GM12878 (cell line): ENCODE results near the gene ACOT12. TPM values are rescaled to one million over a fixed set of nuclear protein-coding genes. Genes with fewer than 3 reads are reported as not detected.

Experiments used
- ATAC-seq: fragments of 200-7000 bp; cut with Tn5 transposase; 3 replicates; pipeline ENCODE4 v1.9.1; 2020; ENCODE audit warnings: mild to moderate bottlenecking, moderate library complexity
- BruUV-seq: library from RNA; stranded (reverse); fragments of 400-500 nt; replicated peaks from 2 replicates; lab custom pipeline; 2021; lab: Mats Ljungman, UMichigan
- CTCF ChIA-PET: fragments of 300-600 bp; sonication (Branson Sonifier 250); formaldehyde crosslinking; extraction: SDS; loops from one replicate; lab custom pipeline; 2021; ENCODE audit warnings: inconsistent platforms; lab: Yijun Ruan, JAX
- POLR2A ChIA-PET: fragments of 350-600 bp; formaldehyde crosslinking; extraction: SDS; loops from one replicate; lab custom pipeline; 2021; ENCODE audit warnings: inconsistent platforms; lab: Charles Lee
- RAD21 ChIA-PET: fragments of 300-600 bp; sonication (Branson Sonifier 250); formaldehyde crosslinking; loops from one replicate; lab custom pipeline; 2023; ENCODE audit warnings: antibody characterized with exemption; ENCODE audit not compliant: unreplicated experiment; lab: Charles Lee
- SMC1A ChIA-PET: fragments of 300-600 bp; sonication (Branson Sonifier 250); formaldehyde crosslinking; loops from one replicate; lab custom pipeline; 2023; ENCODE audit not compliant: unreplicated experiment, uncharacterized antibody; lab: Charles Lee
- DNase-seq: peaks from one replicate; pipeline ENCODE4 v3.0.0-alpha.2; 2011; ENCODE audit warnings: low read depth, low spot score
- FAIRE-seq: peaks from 3 replicates; lab custom pipeline; 2011; peaks lifted over from hg19 to GRCh38; lab: Jason Lieb, UNC
- H2AFZ ChIP-seq: 2 replicates; pipeline ENCODE4 v1.6.0; 2011; ENCODE audit warnings: low read depth, low read length, control low read depth; ENCODE audit not compliant: control insufficient read depth
- H3K27ac ChIP-seq: 2 replicates; pipeline ENCODE4 v1.5.1; 2011; ENCODE audit warnings: control low read depth; ENCODE audit not compliant: control insufficient read depth, insufficient read depth
- H3K27me3 ChIP-seq, 2 experiments: replicated peaks in 1 of 2; 2 replicates each; pipeline versions ENCODE4 v1.6.0 to v1.6.1; 2011; ENCODE audit warnings: low read length in 1 of 2; ENCODE audit not compliant: control insufficient read depth in 2 of 2, insufficient read depth in 2 of 2
- H3K36me3 ChIP-seq, 2 experiments: 2 replicates each; pipeline ENCODE4 v1.5.1; 2011; ENCODE audit warnings: low read length in 1 of 2; ENCODE audit not compliant: control insufficient read depth in 2 of 2, insufficient read depth in 2 of 2
- H3K4me1 ChIP-seq: 2 replicates; pipeline ENCODE4 v1.6.1; 2011; ENCODE audit warnings: mild to moderate bottlenecking, low read length, moderate library complexity, mixed read lengths; ENCODE audit not compliant: control insufficient read depth, insufficient read depth
- H3K4me2 ChIP-seq: 2 replicates; pipeline ENCODE4 v1.6.0; 2011; ENCODE audit warnings: control low read depth; ENCODE audit not compliant: control insufficient read depth, insufficient read depth
- H3K4me3 ChIP-seq: fragments of 200-600 bp; sonication (generic); 2 replicates; pipeline ENCODE4 v1.5.1; 2016
- H3K79me2 ChIP-seq: 2 replicates; pipeline ENCODE4 v1.6.0; 2011; ENCODE audit warnings: low read length; ENCODE audit not compliant: control insufficient read depth, insufficient read depth
- H3K9ac ChIP-seq: 2 replicates; pipeline ENCODE4 v1.8.0; 2011; ENCODE audit warnings: low read length, control low read depth, mixed read lengths; ENCODE audit not compliant: control insufficient read depth, insufficient read depth
- H3K9me3 ChIP-seq: replicated peaks from 3 replicates; pipeline ENCODE4 v1.5.1; 2011; ENCODE audit warnings: mild to moderate bottlenecking, low read length; ENCODE audit not compliant: control insufficient read depth, insufficient read depth
- H4K20me1 ChIP-seq: 2 replicates; pipeline ENCODE4 v1.6.0; 2011; ENCODE audit not compliant: control insufficient read depth, insufficient read depth
- BCL3 ChIP-seq: IDR thresholded peaks from 2 replicates; pipeline ENCODE4 v1.6.1; 2011; ENCODE audit warnings: borderline replicate concordance, low read depth, mild to moderate bottlenecking, moderate library complexity, low read length; ENCODE audit not compliant: insufficient read depth, poor library complexity, severe bottlenecking
- FOXK2 ChIP-seq: fragments of 450-650 bp; IDR thresholded peaks from 2 replicates; pipeline ENCODE4 v1.6.1; 2017; ENCODE audit warnings: mild to moderate bottlenecking, moderate library complexity
- GABPA ChIP-seq: IDR thresholded peaks from 2 replicates; pipeline ENCODE4 v1.6.1; 2014; ENCODE audit warnings: antibody characterized with exemption, low read depth, mild to moderate bottlenecking, inconsistent platforms
- HCFC1 ChIP-seq: fragments of 150-350 bp; IDR thresholded peaks from 2 replicates; pipeline ENCODE4 v1.6.1; 2014; ENCODE audit warnings: low read length
- HDGF ChIP-seq: fragments of 450-650 bp; IDR thresholded peaks from 2 replicates; pipeline ENCODE4 v1.6.1; 2016; ENCODE audit warnings: antibody characterized with exemption
- IRF5 ChIP-seq: fragments of 450-650 bp; IDR thresholded peaks from 2 replicates; pipeline ENCODE4 v1.6.1; 2017; ENCODE audit warnings: borderline replicate concordance
- MTA3 ChIP-seq: IDR thresholded peaks from 2 replicates; pipeline ENCODE4 v1.6.1; 2012; ENCODE audit warnings: low read length, inconsistent platforms, borderline replicate concordance
- TCF3 ChIP-seq: IDR thresholded peaks from 2 replicates; pipeline ENCODE4 v1.6.1; 2012; ENCODE audit warnings: low read depth, mild to moderate bottlenecking, low read length, borderline replicate concordance; ENCODE audit not compliant: insufficient read depth
- USF2 ChIP-seq: IDR thresholded peaks from 2 replicates; pipeline ENCODE4 v1.6.1; 2011; ENCODE audit warnings: low read depth, low read length, improper control_type of control experiment, borderline replicate concordance
- ZNF384 ChIP-seq: IDR thresholded peaks from 2 replicates; pipeline ENCODE4 v1.6.1; 2012; ENCODE audit warnings: low read depth, mild to moderate bottlenecking, low read length, improper control_type of control experiment, borderline replicate concordance
- ZSCAN29 ChIP-seq: fragments of 450-650 bp; IDR thresholded peaks from 2 replicates; pipeline ENCODE4 v1.6.1; 2017; ENCODE audit warnings: mild to moderate bottlenecking, moderate library complexity
- WGBS: methylation state at CpG from one replicate; pipeline ENCODE4 v1.1.6; 2016; ENCODE audit warnings: low lambda C conversion rate; ENCODE audit not compliant: insufficient replicate concordance, insufficient coverage; ENCODE audit errors: missing lambda C conversion rate; 5-methylcytosine and 5-hydroxymethylcytosine counted together
- in situ Hi-C: fragments of 300-500 bp; cut with MboI; formaldehyde crosslinking; loops from 9 replicates; pipeline ENCODE4 v1.14.3; 2018; ENCODE audit warnings: mixed read lengths
- intact Hi-C: fragments of 100-400 bp; cut with micrococcal nuclease; formaldehyde crosslinking; loops from one replicate; pipeline ENCODE4 v1.14.2; 2022; ENCODE audit not compliant: unreplicated experiment
- polyA plus RNA-seq, 11 experiments: library from polyadenylated mRNA; depleted of rRNA in 4 of 11; unstranded in 6 of 11; stranded (reverse) in 5 of 11; fragments of >200 nt; fragmentation: Nextera tagmentation in 4 of 11; fragmentation: Illumina TruSeq in 1 of 11; extraction: Ambion mirVana in 4 of 11; extraction: Trizol in 1 of 11; gene quantifications; 1 replicate in 1 of 11; 2 replicates in 10 of 11; pipeline versions ENCODE4 v1.2.1 to v1.2.3, GENCODE V29; 2011 to 2016; ENCODE audit warnings: inconsistent platforms in 2 of 11, missing spikeins in 2 of 11, low read depth in 1 of 11
- total RNA-seq, 4 experiments: library from RNA; depleted of rRNA in 3 of 4; stranded (reverse); fragments of >200 nt in 3 of 4; fragmentation: Illumina TruSeq in 1 of 4; extraction: Trizol in 1 of 4; gene quantifications; 2 replicates each; pipeline versions ENCODE4 v1.2.1 to v1.2.3, GENCODE V29; 2013 to 2021

The ACOT12 gene
- total and polyA plus RNA-seq, 10 of the 15 experiments (the other 5 are each of a cell fraction or from before 2014, with no cell fraction given) = 0.08 TPM; not detected in 9

- H3K4me3 ChIP-seq = no peak overlapping the region
- no peak overlapping the region for H2AFZ ChIP-seq
- no peaks in the 10 kb centered on the region for H4K20me1 ChIP-seq
- H3K9me3 ChIP-seq = no peaks in the 10 kb centered on the region; the same call in 2 of the 3 replicates
- no peaks in the 10 kb centered on the region for H3K4me1 ChIP-seq
- in situ Hi-C loops (no loop called here), intact Hi-C loops (no loop called here)
- ChIA-PET SMC1A (no interaction called here), POLR2A (no interaction called here), CTCF (no interaction called here), RAD21 (no interaction called here)
- H3K79me2 ChIP-seq = no peaks in the 10 kb centered on the region
- no peak overlapping the region for H3K9ac ChIP-seq
- no TSS peak for BruUV-seq
- no peak for TF ChIP-seq FOXK2
- TF ChIP-seq ZNF384 = no peak
- no peak for TF ChIP-seq HCFC1
- TF ChIP-seq ZSCAN29 = no peak
- no peaks in the 10 kb centered on the region for H3K36me3 ChIP-seq
- no peak overlapping the region for H3K4me2 ChIP-seq
- no peaks in the 10 kb centered on the region for H3K27me3 ChIP-seq
- no peak for FAIRE-seq
- WGBS = 21% methylated on average over 1 of the region's 1 CpG
- ATAC-seq = no peak
- H3K27ac ChIP-seq = no peak overlapping the region
- no peak for DNase-seq
These were observed 57.4 kb downstream of the ACOT12 start for GRCh38 chr5:81336556-81336955.

DNA sequence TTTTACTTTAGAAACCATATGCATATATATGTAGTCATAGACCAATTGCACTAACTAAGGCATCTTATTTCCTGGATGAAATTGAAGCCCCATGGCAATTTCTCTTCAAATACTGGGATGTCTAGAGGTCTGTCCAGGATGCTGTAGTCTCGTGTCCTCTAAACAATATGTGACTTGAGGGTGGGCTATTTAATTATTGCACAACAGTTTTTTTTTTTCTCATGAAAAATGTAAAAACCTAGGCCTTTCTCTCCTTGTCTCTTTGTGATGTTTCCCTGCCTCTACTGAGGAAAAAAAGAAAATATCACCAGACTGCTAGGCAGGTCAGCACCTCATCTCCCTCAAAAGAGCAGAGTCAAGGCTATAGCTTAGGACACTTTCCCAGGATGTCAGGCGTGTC, 58.0 kb downstream of the ACOT12 start:
- no peak overlapping the region for H3K27ac ChIP-seq
- no peaks in the 10 kb centered on the region for H3K79me2 ChIP-seq
- no peaks in the 10 kb centered on the region for H3K4me1 ChIP-seq
- in situ Hi-C loops = no loop called here
- no peak for DNase-seq
- no peaks in the 10 kb centered on the region for H3K27me3 ChIP-seq
- ChIA-PET SMC1A (no interaction called here), CTCF (no interaction called here), RAD21 (no interaction called here), POLR2A (no interaction called here)
- WGBS = 0% methylated on average over 2 of the region's 2 CpGs
- no TSS peak for BruUV-seq
- H3K9me3 ChIP-seq = no peaks in the 10 kb centered on the region; the same call in 2 of the 3 replicates
- FAIRE-seq = no peak
- no peak overlapping the region for H3K4me2 ChIP-seq
- ATAC-seq = no peak
- H2AFZ ChIP-seq = no peak overlapping the region
- H3K4me3 ChIP-seq = no peak overlapping the region
- no peak for TF ChIP-seq USF2
- no peak for TF ChIP-seq BCL3
- TF ChIP-seq IRF5 = no peak
- no peak for TF ChIP-seq HDGF
- TF ChIP-seq MTA3 = no peak
- TF ChIP-seq GABPA = no peak
- TF ChIP-seq TCF3 = no peak
- no peak overlapping the region for H3K9ac ChIP-seq
- intact Hi-C loops = no loop called here
- H3K36me3 ChIP-seq = no peaks in the 10 kb centered on the region
- H4K20me1 ChIP-seq = no peaks in the 10 kb centered on the region
